WTC11 (cell line): Measurements from ENCODE around the gene FARP2.

Experiments used
- CTCF ChIP-seq: fragments of 200-600 bp; IDR thresholded peaks from 2 replicates; pipeline ENCODE4 v1.8.0; 2022; ENCODE audit warnings: antibody characterized with exemption
- ELF4 ChIP-seq: sonication (generic); formaldehyde crosslinking; IDR thresholded peaks from 2 replicates; pipeline ENCODE4 v1.8.1; 2022; ENCODE audit warnings: low read depth, mild to moderate bottlenecking, moderate library complexity, missing genetic modification reagents
- KAT7 ChIP-seq: sonication (generic); formaldehyde crosslinking; IDR thresholded peaks from 2 replicates; pipeline ENCODE4 v1.8.1; 2023; ENCODE audit warnings: missing genetic modification reagents, mild to moderate bottlenecking, borderline replicate concordance
- RELA ChIP-seq: sonication (generic); formaldehyde crosslinking; IDR thresholded peaks from 2 replicates; pipeline ENCODE4 v1.8.1; 2022; ENCODE audit warnings: missing genetic modification reagents, mild to moderate bottlenecking, borderline replicate concordance
- TEAD4 ChIP-seq: sonication (generic); formaldehyde crosslinking; IDR thresholded peaks from 2 replicates; pipeline ENCODE4 v1.8.0; 2022; ENCODE audit warnings: mild to moderate bottlenecking, missing genetic modification reagents
- ZNF416 ChIP-seq: fragments of 250-450 bp; sonication (Bioruptor Pico); IDR thresholded peaks from 2 replicates; pipeline ENCODE4 v1.9.0; 2021; ENCODE audit warnings: mild to moderate bottlenecking, inconsistent platforms

GRCh38 chr2:241495172-241496002, 139.3 kb downstream of the FARP2 start:
- no peak for TF ChIP-seq CTCF
- TF ChIP-seq KAT7 (CRISPR knock-in tag), result no peak
- no peak for TF ChIP-seq ZNF416 (CRISPR knock-in tag)
- TF ChIP-seq ELF4 (CRISPR knock-in tag), result no peak
- no peak for TF ChIP-seq RELA (CRISPR knock-in tag)
- no peak for TF ChIP-seq TEAD4
